Gastrocnemius medialis (tissue), 4 donors: Measurements from ENCODE around the gene DCAF17. TPM values are rescaled to one million over a fixed set of nuclear protein-coding genes. Genes with fewer than 3 reads are reported as not detected.
"Not testable (repeated sequence)": the region's sequence is repeated elsewhere in the genome, so short reads cannot be mapped to it uniquely, and the experiment has no call there.

Experiments
- ATAC-seq, 2 donors: fragments of 150-250 bp; one replicate each; pipeline ENCODE4 v1.9.1; 2016
- DNase-seq, 2 donors: peaks; one replicate each; pipeline ENCODE4 v3.0.0-alpha.2; 2019
- H3K27ac ChIP-seq, 4 donors: fragments of 200-600 bp; sonication (generic); 1 replicate in 1 of 4; 2 replicates in 3 of 4; pipeline ENCODE4 v1.5.1; 2016 to 2018; ENCODE audit warnings: mild to moderate bottlenecking in 2 of 4, moderate library complexity in 1 of 4
- H3K27me3 ChIP-seq, 3 donors: fragments of 200-600 bp; sonication (generic) in 2 of 3; 1 replicate in 1 of 3; 2 replicates in 2 of 3; pipeline versions ENCODE4 v1.5.1 to v1.6.0; 2016 to 2019; ENCODE audit warnings: mild to moderate bottlenecking in 1 of 3, moderate library complexity in 1 of 3
- H3K36me3 ChIP-seq, 2 donors: fragments of 200-600 bp; sonication (generic) in 1 of 2; one replicate each; pipeline ENCODE4 v1.5.1; 2017 to 2018
- H3K4me1 ChIP-seq, 2 donors: fragments of 200-600 bp; sonication (generic) in 1 of 2; one replicate each; pipeline ENCODE4 v1.5.1; 2016 to 2017; ENCODE audit warnings: mild to moderate bottlenecking in 2 of 2
- H3K4me3 ChIP-seq, 4 donors: fragments of 200-600 bp; sonication (generic) in 3 of 4; 1 replicate in 1 of 4; 2 replicates in 3 of 4; pipeline ENCODE4 v1.5.1; 2016 to 2019; ENCODE audit warnings: mild to moderate bottlenecking in 2 of 4
- H3K9me3 ChIP-seq, 3 donors: fragments of 200-600 bp; sonication (generic) in 2 of 3; 1 replicate in 1 of 3; 2 replicates in 2 of 3; pipeline ENCODE4 v1.5.1; 2016 to 2019
- POLR2A ChIP-seq, 2 donors: fragments of 450-650 bp; IDR thresholded peaks; one replicate each; pipeline ENCODE4 v1.6.1; 2017; ENCODE audit warnings: antibody characterized with exemption in 2 of 2, mild to moderate bottlenecking in 2 of 2, moderate library complexity in 2 of 2
- in situ Hi-C, 4 donors: fragments of 200-750 bp; cut with MboI; loops; one replicate each; pipeline versions ENCODE4 v1.15.0 to v1.8.0; 2017; ENCODE audit warnings: low sequenced_read_pairs in 4 of 4
- intact Hi-C: fragments of 100-400 bp; cut with DNase I; formaldehyde crosslinking; loops from one replicate; pipeline ENCODE4 v1.15.1; 2023; ENCODE audit warnings: low total_unique reads
- total RNA-seq, 4 donors: library from RNA; depleted of rRNA; stranded (reverse); fragments of >200 nt; gene quantifications; one replicate each; pipeline versions ENCODE4 v1.1.0 to v1.2.3, GENCODE V29; 2016
- TF ChIP-seq, protein P1 (sequence below), 5 experiments: fragments of 450-650 bp in 3 of 5; fragments of 200-600 bp in 2 of 5; sonication (generic) in 2 of 5; IDR thresholded peaks in 4 of 5; conservative IDR thresholded peaks in 1 of 5; 1 replicate in 4 of 5; 2 replicates in 1 of 5; pipeline ENCODE4 v1.5.1; 2016 to 2019; ENCODE audit warnings: antibody characterized with exemption in 5 of 5, mild to moderate bottlenecking in 3 of 5, moderate library complexity in 3 of 5

Gene DCAF17
- total RNA-seq, 4 donors from 2014 or later = 5.2 to 22.8 (median 8.9) TPM

DNA sequence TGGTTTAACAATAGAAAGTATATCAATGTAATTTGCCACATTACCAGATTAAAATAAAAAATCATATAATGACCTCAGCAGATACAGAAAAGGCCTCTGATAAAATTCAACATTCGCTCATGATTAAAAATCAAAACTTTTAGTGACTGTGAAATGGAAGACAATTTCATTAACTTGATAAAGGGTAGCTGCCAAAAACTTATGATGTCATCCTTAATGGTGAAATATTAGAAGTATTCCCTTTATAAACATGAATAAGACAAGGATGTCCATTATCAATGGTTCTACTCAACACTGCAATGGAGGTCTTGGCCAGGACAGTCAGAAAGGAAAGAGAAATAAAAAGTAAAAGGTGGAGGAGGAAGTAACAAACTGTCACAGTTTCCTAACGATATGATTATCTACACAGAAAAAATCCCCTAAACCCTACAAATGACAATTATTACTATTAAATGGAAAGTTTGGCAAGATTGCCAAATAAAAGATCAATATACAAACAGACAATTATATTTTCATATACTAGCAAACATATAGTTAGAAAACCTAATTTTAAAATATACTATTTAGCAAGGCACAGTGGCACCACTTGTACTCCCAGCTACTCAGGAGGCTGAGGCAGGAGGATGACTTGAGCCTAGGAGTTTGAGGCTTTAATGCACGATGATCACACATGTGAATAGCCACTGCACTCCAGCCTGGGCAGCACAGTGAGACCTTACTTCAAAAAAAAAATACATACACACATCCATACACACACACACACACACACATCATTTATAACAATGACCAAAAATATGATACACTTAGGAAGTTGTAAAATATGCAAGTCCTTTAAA, 13.1 kb upstream of the DCAF17 start:
- in situ Hi-C loops = loop anchor here in 2 of 4 donors (25.0 kb wide), 1 partner anchor 259 kb away; the partner anchor contains the start of gene TLK1 (in 2 of the 2)
- Histone ChIP-seq H3K27ac (no peak overlapping the region), H3K9me3 (no peaks in the 10 kb centered on the region), H3K36me3 (no peaks in the 10 kb centered on the region), H3K4me1 (no peaks in the 10 kb centered on the region), H3K27me3 (no peaks in the 10 kb centered on the region), H3K4me3 (no peak overlapping the region)
- intact Hi-C loops = no loop called here
- no peak for ATAC-seq
- DNase-seq = no peak
- TF ChIP-seq, protein P1, sequence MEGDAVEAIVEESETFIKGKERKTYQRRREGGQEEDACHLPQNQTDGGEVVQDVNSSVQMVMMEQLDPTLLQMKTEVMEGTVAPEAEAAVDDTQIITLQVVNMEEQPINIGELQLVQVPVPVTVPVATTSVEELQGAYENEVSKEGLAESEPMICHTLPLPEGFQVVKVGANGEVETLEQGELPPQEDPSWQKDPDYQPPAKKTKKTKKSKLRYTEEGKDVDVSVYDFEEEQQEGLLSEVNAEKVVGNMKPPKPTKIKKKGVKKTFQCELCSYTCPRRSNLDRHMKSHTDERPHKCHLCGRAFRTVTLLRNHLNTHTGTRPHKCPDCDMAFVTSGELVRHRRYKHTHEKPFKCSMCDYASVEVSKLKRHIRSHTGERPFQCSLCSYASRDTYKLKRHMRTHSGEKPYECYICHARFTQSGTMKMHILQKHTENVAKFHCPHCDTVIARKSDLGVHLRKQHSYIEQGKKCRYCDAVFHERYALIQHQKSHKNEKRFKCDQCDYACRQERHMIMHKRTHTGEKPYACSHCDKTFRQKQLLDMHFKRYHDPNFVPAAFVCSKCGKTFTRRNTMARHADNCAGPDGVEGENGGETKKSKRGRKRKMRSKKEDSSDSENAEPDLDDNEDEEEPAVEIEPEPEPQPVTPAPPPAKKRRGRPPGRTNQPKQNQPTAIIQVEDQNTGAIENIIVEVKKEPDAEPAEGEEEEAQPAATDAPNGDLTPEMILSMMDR (IDR thresholded peaks at IDR 0.05 in 4 of 5, conservative IDR thresholded peaks at IDR 0.05 in 1 of 5) = no peak
- TF ChIP-seq POLR2A (IDR thresholded peaks at IDR 0.05) = no peak

DNA sequence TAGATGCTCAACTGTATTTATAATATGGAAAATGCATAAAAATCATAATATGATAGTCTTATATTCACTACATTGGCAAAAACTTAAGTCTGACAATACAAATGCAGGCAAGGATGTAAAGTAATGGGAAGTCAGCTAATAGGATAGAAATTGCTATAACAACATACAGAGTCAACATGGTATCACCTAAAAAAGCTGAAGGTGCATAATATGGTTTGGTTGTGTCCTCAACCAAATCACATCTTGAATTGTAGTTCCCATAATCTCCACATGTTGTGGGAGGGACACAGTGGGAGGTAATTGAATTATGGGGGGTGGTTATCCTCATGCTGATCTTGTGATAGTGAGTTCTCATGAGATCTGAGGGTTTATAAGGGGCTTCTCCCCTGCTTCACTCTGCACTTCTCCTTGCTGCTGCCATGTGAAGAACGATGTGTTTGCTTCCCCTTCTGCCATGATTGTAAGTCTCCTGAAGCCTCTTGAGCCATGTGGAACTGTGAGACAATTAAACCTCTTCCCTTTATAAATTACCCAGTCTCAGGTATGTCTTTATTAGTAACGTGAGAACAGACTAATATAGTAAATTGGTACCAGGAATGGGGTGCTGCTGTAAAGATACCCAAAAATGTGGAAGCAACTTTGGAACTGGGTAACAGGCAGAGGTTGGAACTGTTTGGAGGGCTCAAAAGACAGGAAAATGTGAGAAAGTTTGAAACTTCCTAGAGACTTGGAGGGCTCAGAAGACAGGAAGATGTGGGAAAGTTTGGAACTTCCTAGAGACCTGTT, 11.1 kb upstream of the DCAF17 start:
- H3K27ac ChIP-seq, H3K4me3 ChIP-seq, H3K36me3 ChIP-seq, H3K4me1 ChIP-seq, DNase-seq, intact Hi-C loops, H3K27me3 ChIP-seq, H3K9me3 ChIP-seq, ATAC-seq: not testable (repeated sequence)
- in situ Hi-C loops = loop anchor here in 2 of 4 donors (25.0 kb wide), 1 partner anchor 261 kb away; the partner anchor contains the start of gene TLK1 (in 2 of the 2)

DNA sequence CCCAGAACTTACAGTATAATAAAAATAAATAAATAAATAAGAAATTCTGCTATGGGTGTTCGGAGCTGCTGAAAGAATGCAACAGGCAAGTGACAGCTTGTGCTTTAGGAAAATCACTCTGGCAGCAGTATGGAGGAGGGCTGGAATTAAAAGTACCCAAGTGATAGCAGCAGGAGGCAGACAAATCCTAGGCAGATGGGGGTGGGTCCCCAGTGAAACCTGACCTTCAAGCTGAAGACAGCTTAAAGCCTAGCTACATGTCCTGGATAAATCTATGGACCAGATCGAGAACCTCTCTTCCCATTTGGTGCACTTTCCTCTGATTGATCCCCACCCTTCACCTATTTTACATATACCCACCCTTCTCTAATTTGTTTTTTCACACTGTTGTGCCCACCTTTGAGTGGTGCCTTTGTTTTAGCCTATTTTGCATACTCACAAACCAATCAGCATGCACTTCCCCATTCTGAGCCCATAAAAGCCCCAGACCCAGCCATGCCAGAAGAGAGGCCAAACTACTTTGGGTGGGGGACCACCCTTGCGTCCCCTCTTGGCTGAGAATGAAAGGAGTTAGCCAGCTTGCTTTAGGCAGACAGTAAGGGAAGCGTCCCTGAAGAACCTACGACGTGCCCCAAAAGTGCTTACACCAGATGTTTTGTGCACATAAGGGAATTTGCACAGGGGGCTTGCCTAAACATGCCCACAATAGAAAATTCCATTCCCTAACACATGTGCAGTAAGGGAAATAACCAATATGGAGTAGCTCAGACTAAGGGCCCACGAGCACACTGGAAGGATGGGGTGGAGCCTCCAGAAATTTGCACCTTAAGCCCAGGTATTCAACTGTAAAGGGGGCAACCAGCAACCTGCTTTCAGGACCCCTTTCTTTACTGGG, 3.3 kb upstream of the DCAF17 start:
- H3K27me3 ChIP-seq = no peaks in the 10 kb centered on the region
- DNase-seq (no peak), ATAC-seq (no peak)
- no peak overlapping the region for H3K27ac ChIP-seq
- H3K36me3 ChIP-seq = peaks cover 0 to 2% of the 10 kb centered on the region in 2 donors
- H3K4me1 ChIP-seq = peaks cover 12 to 21% of the 10 kb centered on the region in 2 donors
- no peaks in the 10 kb centered on the region for H3K9me3 ChIP-seq
- TF ChIP-seq POLR2A (IDR thresholded peaks at IDR 0.05) = no peak
- TF ChIP-seq, protein P1 (IDR thresholded peaks at IDR 0.05 in 4 of 5, conservative IDR thresholded peaks at IDR 0.05 in 1 of 5) = no peak
- intact Hi-C loops = loop anchor here (5.0 kb wide), 3 partner anchors 257 to 458 kb away; partner anchors contain the start of genes DYNC1I2 and TLK1
- in situ Hi-C loops = loop anchor here in 1 of 4 donors (25.0 kb wide), 1 partner anchor 257 kb away; the partner anchor contains the start of gene DYNC1I2
- no peak overlapping the region for H3K4me3 ChIP-seq

DNA sequence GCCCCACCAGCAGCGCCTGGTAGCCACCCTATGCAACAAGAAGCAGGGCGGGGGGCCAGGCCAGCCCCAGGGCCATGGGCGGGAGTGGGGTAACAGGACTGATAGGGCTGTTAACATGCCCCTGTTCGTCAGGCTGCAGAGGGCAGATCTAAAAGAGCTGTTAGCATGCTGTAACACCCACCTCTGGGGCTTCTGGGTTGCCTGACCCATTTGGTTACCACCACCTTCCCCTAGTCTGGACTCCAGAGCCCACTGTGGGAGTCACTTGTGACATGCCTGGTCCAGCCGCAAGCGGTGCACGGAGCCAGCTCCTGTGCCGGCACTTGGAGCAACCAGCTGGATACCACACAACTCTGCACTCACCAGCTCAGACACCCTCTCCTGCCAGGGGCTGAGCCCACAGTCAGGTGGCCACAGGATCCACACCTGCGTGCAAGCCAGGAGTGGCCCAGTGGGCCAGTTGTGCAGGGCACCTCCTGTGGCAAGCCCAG, 2.3 kb upstream of the DCAF17 start:
- Histone ChIP-seq H3K4me1 (peaks cover 12 to 21% of the 10 kb centered on the region in 2 donors), H3K27ac (no peak overlapping the region), H3K36me3 (peaks cover 0 to 12% of the 10 kb centered on the region in 2 donors), H3K4me3 (no peak overlapping the region), H3K27me3 (no peaks in the 10 kb centered on the region), H3K9me3 (no peaks in the 10 kb centered on the region)
- intact Hi-C loops (loop anchor here (5.0 kb wide), 3 partner anchors 256 to 459 kb away; partner anchors contain the start of genes DYNC1I2 and TLK1), in situ Hi-C loops (loop anchor here in 1 of 4 donors (25.0 kb wide), 1 partner anchor 256 kb away; the partner anchor contains the start of gene DYNC1I2)
- no peak for DNase-seq
- ATAC-seq = no peak
- TF ChIP-seq, protein P1 (IDR thresholded peaks at IDR 0.05 in 4 of 5, conservative IDR thresholded peaks at IDR 0.05 in 1 of 5) = no peak
- TF ChIP-seq POLR2A (IDR thresholded peaks at IDR 0.05) = no peak
